AG04450 (cell line): ENCODE measurements around the gene NCCRP1. TPM values are rescaled to one million over a fixed set of nuclear protein-coding genes. Genes with fewer than 3 reads are reported as not detected.
"Not testable (repeated sequence)": the region's sequence is repeated elsewhere in the genome, so short reads cannot be mapped to it uniquely, and the experiment has no call there.

Source experiments
- CTCF ChIA-PET: fragments of 300-600, 350-600 bp; formaldehyde crosslinking; extraction: SDS; loops from one replicate; lab custom pipeline; 2022; ENCODE audit warnings: antibody characterized with exemption, inconsistent platforms; lab: Charles Lee
- POLR2A ChIA-PET: fragments of 350-600 bp; formaldehyde crosslinking; extraction: SDS; loops from one replicate; lab custom pipeline; 2021; ENCODE audit warnings: antibody characterized with exemption, inconsistent platforms; lab: Yijun Ruan, JAX
- DNase-seq: peaks from one replicate; pipeline ENCODE4 v3.0.0-alpha.2; 2011; ENCODE audit warnings: low read depth, low spot score
- H3K27ac ChIP-seq: one replicate; pipeline ENCODE4 v1.5.1; 2012; ENCODE audit warnings: low read depth, low read length, control low read depth
- H3K27me3 ChIP-seq: one replicate; pipeline ENCODE4 v1.6.0; 2012; ENCODE audit warnings: low read length; ENCODE audit not compliant: control insufficient read depth, insufficient read depth
- H3K4me3 ChIP-seq: 2 replicates; pipeline ENCODE4 v1.5.1; 2011; ENCODE audit warnings: mild to moderate bottlenecking, low read depth, low read length, control low read depth
- H3K9me3 ChIP-seq: 2 replicates; pipeline ENCODE4 v1.5.1; 2012; ENCODE audit warnings: low read length; ENCODE audit not compliant: control insufficient read depth, insufficient read depth
- CTCF ChIP-seq: IDR thresholded peaks from 2 replicates; pipeline ENCODE4 v1.5.1; 2011; ENCODE audit warnings: low read depth, low read length, control low read depth, inconsistent platforms
- polyA plus RNA-seq: library from polyadenylated mRNA; depleted of rRNA; stranded (reverse); fragments of >200 nt; gene quantifications from 2 replicates; pipeline ENCODE4 v1.2.3, GENCODE V29; 2011

The NCCRP1 gene
- polyA plus RNA-seq, 1 experiment, result not detected

GRCh38 chr19:39208175-39208795, 11.5 kb downstream of the NCCRP1 start:
- POLR2A ChIA-PET, result no interaction called here
- H3K9me3 ChIP-seq, result no peaks in the 10 kb centered on the region
- CTCF ChIA-PET, result no interaction called here
- H3K27ac ChIP-seq, result no peak overlapping the region
- no peak overlapping the region for H3K4me3 ChIP-seq
- peaks cover 26% of the 10 kb centered on the region for H3K27me3 ChIP-seq
- TF ChIP-seq CTCF, result no peak
- no peak for DNase-seq

- ChIA-PET CTCF (no interaction called here), POLR2A (no interaction called here)
- DNase-seq, result no peak
- peaks cover 20% of the 10 kb centered on the region for H3K27me3 ChIP-seq
- H3K27ac ChIP-seq, result no peak overlapping the region
- TF ChIP-seq CTCF, result no peak
- no peak overlapping the region for H3K4me3 ChIP-seq
- no peaks in the 10 kb centered on the region for H3K9me3 ChIP-seq
These were observed 12.4 kb downstream of the NCCRP1 start for GRCh38 chr19:39209196-39209595.

GRCh38 chr19:39211731-39212374, 15.1 kb downstream of the NCCRP1 start:
- POLR2A ChIA-PET, result interaction anchor here (0.6 kb wide), 2 partner anchors 169 to 181 kb away, joined by 3 read pairs; no protein-coding TSS in a partner anchor
- Histone ChIP-seq H3K9me3 (no peaks in the 10 kb centered on the region; the same call in 1 of the 2 replicates), H3K27me3 (peaks cover 10% of the 10 kb centered on the region), H3K4me3 (no peak overlapping the region), H3K27ac (no peak overlapping the region)
- CTCF ChIA-PET, result interaction anchor here (0.6 to 1.7 kb wide), 4 partner anchors 90 to 117 kb away, joined by 3 to 6 read pairs (median 4); no protein-coding TSS in a partner anchor
- DNase-seq, result no peak
- no peak for TF ChIP-seq CTCF

GRCh38 chr19:39212375-39212742, 15.6 kb downstream of the NCCRP1 start:
- Histone ChIP-seq H3K4me3 (no peak overlapping the region), H3K27me3 (peaks cover 10% of the 10 kb centered on the region), H3K27ac (no peak overlapping the region), H3K9me3 (no peaks in the 10 kb centered on the region; the same call in 1 of the 2 replicates)
- TF ChIP-seq CTCF, result peak; percentile 24; the same call in 1 of the 2 replicates
- POLR2A ChIA-PET, result interaction anchor here (0.6 kb wide), 1 partner anchor 169 kb away, joined by 3 read pairs; no protein-coding TSS in a partner anchor
- DNase-seq, result no peak
- CTCF ChIA-PET, result interaction anchor here (1.2 to 1.7 kb wide), 2 partner anchors 90 to 115 kb away, joined by 3 to 5 read pairs; no protein-coding TSS in a partner anchor

GRCh38 chr19:39215323-39215722, 18.6 kb downstream of the NCCRP1 start:
- CTCF ChIA-PET, H3K9me3 ChIP-seq, H3K4me3 ChIP-seq, DNase-seq, POLR2A ChIA-PET, H3K27ac ChIP-seq, H3K27me3 ChIP-seq: not testable (repeated sequence)
